Left hindlimb (tissue), 1 donor: ENCODE measurements around the gene SEMA3G.

ENCODE experiments used
- DNase-seq: peaks from one replicate; pipeline ENCODE4 v3.0.0-alpha.2; 2018

Gene SEMA3G

GRCh38 chr3:52394751-52395502, 50.0 kb downstream of the SEMA3G start:
- peak; percentile 12 for DNase-seq

DNA sequence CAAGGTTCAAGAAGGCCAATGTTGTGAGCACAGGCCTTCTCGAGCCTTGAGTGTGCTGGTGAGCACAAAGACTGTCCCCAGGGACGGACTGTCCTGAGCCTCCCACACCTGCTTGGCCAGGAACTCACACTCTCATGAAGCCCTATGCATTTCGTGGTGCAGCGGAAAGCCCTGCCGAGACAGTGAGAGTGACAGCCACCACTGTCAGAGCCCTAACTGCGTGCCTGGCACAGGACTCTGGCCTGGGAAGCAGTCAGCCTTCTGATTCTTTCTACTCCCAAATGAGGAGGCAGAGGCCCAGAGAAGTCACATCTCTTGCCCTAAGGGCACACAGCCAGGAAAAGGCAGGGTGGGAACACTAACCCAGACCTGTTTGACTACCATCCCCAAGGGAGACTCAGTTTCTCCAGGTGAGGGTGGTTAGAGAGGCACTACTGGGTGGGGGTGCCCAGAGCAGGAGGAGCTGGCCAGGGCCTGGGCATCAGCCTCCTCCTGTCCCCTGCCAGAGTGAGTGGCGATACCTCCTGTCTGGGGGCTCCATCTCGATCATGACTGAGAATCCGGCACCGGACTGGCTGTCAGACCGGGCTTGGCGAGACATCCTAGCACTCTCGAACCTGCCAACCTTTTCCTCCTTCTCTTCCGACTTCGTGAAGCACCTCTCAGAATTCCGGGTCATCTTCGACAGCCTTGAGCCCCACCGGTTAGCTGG, 50.8 kb downstream of the SEMA3G start:
- DNase-seq = peak; percentile 17

GRCh38 chr3:52393131-52393807, 51.6 kb downstream of the SEMA3G start:
- peak; percentile 13 for DNase-seq

DNA sequence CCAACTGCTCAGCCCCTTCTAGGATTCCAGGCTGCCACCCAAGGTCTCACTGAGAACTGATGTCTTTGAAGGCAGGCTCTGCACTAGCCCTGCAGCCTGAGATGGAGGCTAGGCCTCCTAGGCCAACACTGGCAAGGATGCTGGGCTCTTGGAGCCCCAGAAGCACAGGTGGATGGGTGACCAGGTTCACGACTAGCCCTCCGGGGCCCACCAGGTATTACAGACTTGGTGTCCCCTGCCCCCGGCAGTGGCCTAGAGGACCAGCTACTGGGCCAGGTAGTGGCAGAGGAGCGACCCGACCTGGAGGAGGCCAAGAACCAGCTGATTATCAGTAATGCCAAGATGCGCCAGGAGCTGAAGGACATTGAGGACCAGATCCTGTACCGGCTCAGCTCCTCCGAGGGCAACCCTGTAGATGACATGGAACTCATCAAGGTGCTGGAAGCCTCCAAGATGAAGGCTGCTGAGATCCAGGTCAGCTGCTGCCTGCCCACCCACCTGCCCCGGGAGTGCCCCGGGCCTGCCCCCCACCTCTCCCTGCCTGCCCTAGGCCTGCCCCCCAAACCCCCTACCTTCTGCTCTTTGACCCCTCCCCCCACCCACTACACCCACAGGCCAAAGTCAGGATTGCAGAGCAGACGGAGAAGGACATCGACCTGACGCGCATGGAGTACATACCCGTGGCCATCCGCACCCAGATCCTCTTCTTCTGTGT, 52.5 kb downstream of the SEMA3G start:
- DNase-seq = peak; percentile 13

DNA sequence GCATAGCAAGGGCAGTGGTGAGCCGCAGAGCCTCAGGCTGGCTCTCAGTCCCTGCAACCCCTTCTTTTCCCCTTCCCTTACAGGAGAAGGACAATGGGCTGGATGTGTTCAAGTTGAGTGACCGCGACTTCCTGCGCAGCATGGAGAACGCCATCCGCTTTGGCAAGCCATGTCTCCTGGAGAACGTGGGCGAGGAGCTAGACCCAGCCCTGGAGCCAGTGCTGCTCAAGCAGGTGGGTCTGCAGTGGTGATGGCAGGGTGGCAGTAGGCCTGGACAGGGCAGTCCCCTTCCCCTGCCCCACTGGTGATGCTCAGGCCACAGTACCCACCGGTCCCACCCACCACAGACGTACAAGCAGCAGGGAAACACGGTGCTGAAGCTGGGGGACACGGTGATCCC, 53.8 kb downstream of the SEMA3G start:
- no peak for DNase-seq

DNA sequence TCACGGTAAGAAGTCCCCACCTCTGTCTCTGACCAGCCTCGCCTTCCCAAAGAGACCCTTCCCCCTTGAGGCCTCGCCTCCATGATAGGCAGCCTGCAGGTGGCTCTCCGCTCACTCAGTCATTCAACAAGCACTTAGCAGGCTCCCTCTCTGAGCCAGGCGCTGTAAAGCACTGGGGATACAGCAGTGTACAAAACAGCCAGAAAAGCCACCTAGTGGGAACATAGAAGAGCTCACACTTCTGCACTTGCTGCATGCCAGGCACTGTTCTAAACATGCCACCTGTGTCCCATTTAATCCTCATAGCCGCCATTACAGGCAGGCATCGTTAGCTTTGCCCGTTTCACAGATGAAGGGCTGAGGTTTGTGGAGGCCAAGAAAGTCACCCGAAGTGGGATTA, 56.0 kb downstream of the SEMA3G start:
- DNase-seq = no peak

GRCh38 chr3:52388348-52388821, 56.5 kb downstream of the SEMA3G start:
- no peak for DNase-seq

DNA sequence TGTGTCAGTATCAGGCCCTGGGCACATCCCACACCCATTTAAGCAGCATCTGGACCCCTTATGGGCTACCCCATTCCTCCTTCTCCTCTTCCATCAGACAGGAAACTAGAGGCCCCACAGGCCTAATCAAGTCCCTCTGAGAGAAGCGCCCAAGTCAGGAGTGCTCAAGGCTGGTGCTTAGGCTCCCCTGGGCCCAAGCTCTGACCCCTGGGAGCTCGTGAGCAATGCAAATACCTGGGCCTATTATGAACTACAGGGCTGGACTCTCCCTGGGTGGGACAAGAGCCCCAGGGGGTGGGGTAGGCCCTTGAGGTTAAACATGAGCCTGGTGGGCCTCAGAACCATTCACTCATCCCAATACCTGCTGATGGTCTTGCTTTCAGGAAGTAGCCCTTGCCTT, 57.4 kb downstream of the SEMA3G start:
- DNase-seq = no peak

GRCh38 chr3:52385157-52385556, 59.7 kb downstream of the SEMA3G start:
- DNase-seq = no peak

DNA sequence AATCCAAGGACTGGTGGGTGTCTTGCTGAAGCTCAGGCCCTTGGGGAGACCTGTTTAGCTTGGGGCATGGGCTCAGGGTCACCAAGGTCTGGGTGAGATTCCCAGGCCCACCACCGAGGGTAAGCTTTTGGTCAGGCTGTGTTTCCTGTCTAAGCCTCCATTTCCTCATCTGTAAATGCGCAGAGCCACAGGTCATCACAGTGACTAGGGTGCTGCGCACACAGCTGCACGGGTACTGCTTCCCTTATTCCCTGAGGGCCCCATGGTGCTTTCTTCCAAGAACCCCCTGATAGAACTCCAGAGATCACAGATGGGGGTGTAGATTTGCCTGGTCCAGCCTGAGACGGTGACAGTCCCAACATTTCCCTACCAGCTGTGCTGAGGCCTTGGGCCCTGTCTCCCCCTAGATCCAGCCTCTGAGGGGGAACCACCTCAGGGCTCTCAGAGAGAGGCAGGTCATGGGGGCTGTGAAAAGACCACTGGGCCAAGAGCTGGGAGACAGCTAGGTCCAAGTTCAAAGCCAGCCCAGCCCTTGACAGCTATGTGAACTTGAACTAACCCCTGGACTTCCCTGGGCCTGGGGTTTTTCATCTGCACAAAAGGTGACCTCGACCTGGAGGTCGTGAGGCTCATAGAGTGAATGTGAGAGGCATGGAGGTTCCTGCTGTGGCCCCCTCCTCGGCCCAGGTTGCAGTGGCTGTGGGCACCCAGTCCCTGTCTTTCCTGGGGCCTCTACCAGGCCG, 60.7 kb downstream of the SEMA3G start:
- DNase-seq = no peak

DNA sequence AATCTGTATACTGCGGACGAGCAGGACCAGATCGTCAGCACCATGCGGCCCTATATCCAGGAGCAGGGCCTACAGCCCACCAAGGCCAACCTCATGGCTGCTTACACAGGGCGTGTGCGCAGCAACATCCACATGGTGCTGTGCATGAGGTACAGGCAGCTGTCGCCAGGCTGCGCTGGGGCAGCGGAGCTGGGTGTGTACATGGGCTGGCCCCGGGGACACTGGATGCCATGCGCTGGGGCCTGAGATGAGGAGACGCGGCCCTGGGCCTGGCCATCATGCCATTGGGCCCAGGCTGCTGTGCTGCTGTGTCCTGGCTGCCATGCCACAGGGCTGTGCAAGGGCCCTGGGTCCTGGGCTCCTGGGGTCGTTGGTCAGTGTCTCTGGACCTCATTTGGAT, 61.5 kb downstream of the SEMA3G start:
- DNase-seq = no peak
